Measurements from ENCODE around the gene KLHL35. TPM values are rescaled to one million over a fixed set of nuclear protein-coding genes. Genes with fewer than 3 reads are reported as not detected.

The KLHL35 gene
- total and polyA plus RNA-seq, 3 donors from 2014 or later, result 15.4 to 58.2 (median 51.2) TPM

GRCh38 chr11:75443043-75443442, 10.0 kb upstream of the KLHL35 start:
- TF ChIP-seq CTCF (IDR thresholded peaks at IDR 0.05), result no peak
- no peak for TF ChIP-seq POLR2A (IDR thresholded peaks at IDR 0.05)
- DNase-seq, result no peak
- intact Hi-C loops (cut with DNase I; ENCODE audit: low total_unique reads), result no loop called here
- H3K4me1 ChIP-seq, result no peaks in the 10 kb centered on the region
- H3K4me3 ChIP-seq, result no peak overlapping the region
- H3K9me3 ChIP-seq, result no peaks in the 10 kb centered on the region
- 90 to 94% methylated on average over 8 to 12 of the region's 12 CpGs for WGBS, 2 donors
- no peak overlapping the region for H3K27ac ChIP-seq
- no peaks in the 10 kb centered on the region for H3K36me3 ChIP-seq (ENCODE audit: low read depth, missing control alignments)
- no peaks in the 10 kb centered on the region for H3K27me3 ChIP-seq

DNA sequence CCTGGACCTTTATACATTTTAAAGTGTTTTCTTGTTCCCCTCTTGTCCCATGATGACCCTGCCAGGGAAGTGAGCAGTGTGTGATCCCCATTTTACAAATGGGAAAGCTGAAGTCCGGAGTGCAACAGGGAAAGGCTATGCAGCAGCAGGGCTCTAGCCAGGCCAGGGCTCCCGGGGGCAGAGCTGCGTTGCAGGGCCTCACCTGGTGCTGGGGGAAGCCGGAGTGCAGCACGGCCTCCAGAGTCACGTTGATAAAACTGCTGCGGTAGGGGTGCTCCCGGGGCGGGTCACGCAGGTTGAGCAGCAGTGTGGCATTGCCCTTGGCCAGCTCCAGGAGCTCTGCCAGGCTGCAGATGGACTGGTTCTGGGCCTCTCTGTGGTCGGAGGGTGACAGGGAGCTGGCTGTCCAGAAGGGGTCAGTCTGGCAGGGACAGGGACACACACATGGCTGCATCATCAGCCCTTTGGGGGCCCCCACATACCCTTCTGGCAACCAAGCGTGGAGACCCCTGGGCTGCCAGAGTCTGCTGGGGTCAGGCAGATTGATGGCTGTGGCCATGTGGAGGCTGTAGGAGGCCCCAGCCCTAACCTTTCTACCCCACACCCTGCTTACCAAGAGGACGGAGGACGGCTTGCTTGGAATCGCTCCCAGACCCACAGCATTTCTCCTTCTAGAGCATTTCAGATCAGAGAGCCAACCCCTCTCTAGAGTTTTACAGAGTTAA, 9.3 kb upstream of the KLHL35 start:
- H3K27me3 ChIP-seq, result no peaks in the 10 kb centered on the region
- intact Hi-C loops (cut with DNase I; ENCODE audit: low total_unique reads), result no loop called here

DNA sequence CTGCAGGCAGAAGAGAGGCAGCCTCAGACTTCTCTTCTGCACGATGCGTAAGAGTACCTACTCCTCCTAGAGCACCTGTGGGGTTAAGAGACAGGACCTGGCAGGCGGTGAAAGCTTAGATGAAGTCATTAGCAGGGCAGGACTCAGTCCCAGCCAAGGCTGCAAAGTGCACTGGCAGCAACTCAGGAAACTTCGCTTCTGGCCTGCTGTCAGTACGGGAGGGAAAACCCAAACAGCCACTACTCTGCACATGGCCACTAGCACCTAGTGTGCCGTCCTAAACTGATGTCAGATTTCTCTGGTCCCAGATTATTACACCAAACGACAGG, 8.8 kb upstream of the KLHL35 start:
- TF ChIP-seq POLR2A (IDR thresholded peaks at IDR 0.05) (no peak), CTCF (IDR thresholded peaks at IDR 0.05) (no peak)
- 62 to 86% methylated on average over 5 to 7 of the region's 7 CpGs for WGBS, 2 donors
- Histone ChIP-seq H3K27me3 (no peaks in the 10 kb centered on the region), H3K9me3 (no peaks in the 10 kb centered on the region), H3K4me3 (no peak overlapping the region), H3K4me1 (no peaks in the 10 kb centered on the region), H3K36me3 (ENCODE audit: low read depth, missing control alignments) (no peaks in the 10 kb centered on the region), H3K27ac (no peak overlapping the region)
- DNase-seq, result no peak
- intact Hi-C loops (cut with DNase I; ENCODE audit: low total_unique reads), result no loop called here

More for the DNA sequence above, 9.3 kb upstream of the KLHL35 start:
- Histone ChIP-seq H3K36me3 (ENCODE audit: low read depth, missing control alignments) (no peaks in the 10 kb centered on the region), H3K27ac (no peak overlapping the region), H3K4me3 (no peak overlapping the region), H3K9me3 (no peaks in the 10 kb centered on the region), H3K4me1 (no peaks in the 10 kb centered on the region)
- TF ChIP-seq POLR2A (IDR thresholded peaks at IDR 0.05) (no peak), CTCF (IDR thresholded peaks at IDR 0.05) (no peak)
- DNase-seq, result no peak
- WGBS, 2 donors, result 82 to 89% methylated on average over 9 to 15 of the region's 15 CpGs

- no peaks in the 10 kb centered on the region for H3K4me1 ChIP-seq
- H3K27me3 ChIP-seq, result no peaks in the 10 kb centered on the region
- no peak overlapping the region for H3K27ac ChIP-seq
- no peaks in the 10 kb centered on the region for H3K9me3 ChIP-seq
- no peaks in the 10 kb centered on the region for H3K36me3 ChIP-seq (ENCODE audit: low read depth, missing control alignments)
- DNase-seq, result no peak
- intact Hi-C loops (cut with DNase I; ENCODE audit: low total_unique reads), result no loop called here
- TF ChIP-seq POLR2A (IDR thresholded peaks at IDR 0.05) (no peak), CTCF (IDR thresholded peaks at IDR 0.05) (no peak)
- WGBS, 2 donors, result 80 to 86% methylated on average over 2 to 25 of the region's 27 CpGs
- H3K4me3 ChIP-seq, result no peak overlapping the region
Observed at GRCh38 chr11:75440960-75441803, 8.2 kb upstream of the KLHL35 start.
